HG03060 (cell line): ENCODE measurements around the gene AHCYL2.

Experiments
- ATAC-seq: cut with Tn5 transposase; IDR thresholded peaks from one replicate; pipeline ENCODE4 v1.9.1; 2021; ENCODE audit warnings: low read depth, moderate number of reproducible peaks; ENCODE audit not compliant: unreplicated experiment

AHCYL2 gene

DNA sequence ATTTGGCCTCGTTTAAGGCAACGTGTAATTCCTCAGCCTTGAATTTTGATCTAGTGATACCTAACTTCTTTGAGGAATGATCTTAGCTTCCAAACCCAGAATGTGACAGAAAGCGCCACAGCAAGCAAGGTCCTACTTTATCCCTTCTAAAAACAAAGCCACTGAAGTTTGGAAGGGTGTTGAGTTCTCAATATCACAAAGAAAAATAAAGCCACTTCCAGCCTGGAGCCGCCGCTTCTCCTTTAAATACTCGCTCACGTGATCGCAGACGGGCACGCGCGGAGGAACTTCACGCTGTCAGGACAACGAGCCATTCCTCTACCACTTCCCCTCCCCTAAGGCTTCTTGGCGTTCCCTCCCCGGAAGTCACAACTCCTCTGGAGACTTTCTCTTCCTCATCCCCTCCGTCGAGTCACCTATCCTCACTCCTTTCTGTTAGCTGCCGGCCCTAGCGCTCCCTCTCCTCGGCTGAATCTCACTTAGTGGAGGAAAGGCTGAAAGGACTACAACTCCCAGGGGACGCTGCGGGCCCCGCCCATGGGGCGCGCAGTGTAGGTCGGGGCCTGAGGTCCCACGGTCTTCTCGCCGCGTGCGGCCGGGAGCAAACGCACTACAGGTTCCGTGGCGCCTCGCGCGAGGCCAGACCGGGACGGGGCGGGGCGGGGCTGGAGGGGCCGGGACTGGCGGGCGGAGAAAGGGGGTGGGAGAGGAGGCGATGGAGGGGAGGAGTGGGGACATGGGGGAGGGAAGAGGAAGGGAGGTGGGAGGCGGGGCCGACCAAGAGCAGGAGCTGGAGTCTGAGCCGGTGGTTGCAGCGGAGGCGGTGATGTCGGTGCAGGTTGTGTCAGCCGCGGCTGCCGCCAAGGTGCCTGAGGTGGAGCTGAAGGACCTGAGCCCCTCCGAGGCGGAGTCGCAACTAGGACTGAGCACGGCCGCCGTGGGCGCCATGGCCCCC, at the start of gene AHCYL2:
Gene AHCYL2 (plus strand): TSS at position 780 of the 955 bp plus-strand sequence.
- peak; percentile 78 for ATAC-seq

DNA sequence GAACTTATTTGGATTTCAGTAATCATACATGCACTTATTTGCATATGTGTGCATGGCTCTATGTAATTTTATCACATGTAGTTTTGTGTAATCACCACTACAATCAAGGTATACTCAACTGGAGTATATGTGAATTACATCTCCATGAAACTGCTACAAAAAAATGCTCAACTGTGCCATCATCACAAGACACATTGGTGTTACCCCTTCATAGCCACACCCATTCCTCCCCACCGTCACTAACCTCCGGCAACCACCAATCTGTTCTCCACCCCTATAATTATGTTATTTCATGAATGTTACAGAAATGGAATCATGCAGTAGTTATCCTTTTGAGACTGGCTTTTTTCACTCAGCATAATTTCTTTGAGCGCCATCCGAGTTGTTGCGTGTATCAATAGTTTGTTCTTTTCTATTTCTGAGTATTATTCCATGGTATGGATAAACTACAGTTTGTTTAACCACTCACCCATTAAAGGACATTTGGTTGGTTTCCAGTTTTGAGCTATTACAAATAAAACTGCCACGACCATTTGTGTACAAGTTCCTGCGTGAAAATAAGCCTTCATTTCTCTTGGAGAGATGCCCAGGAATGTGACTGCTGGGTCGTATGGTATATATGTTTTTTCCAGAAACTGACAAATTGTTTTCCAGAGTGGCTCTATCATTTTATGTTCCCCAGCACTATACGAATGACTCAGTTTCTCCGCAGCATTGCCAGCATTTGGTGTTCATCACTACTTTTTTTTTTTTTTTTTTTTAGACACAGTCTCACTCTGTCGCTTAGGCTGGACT, 47.7 kb upstream of the AHCYL2 start:
- ATAC-seq: no peak

DNA sequence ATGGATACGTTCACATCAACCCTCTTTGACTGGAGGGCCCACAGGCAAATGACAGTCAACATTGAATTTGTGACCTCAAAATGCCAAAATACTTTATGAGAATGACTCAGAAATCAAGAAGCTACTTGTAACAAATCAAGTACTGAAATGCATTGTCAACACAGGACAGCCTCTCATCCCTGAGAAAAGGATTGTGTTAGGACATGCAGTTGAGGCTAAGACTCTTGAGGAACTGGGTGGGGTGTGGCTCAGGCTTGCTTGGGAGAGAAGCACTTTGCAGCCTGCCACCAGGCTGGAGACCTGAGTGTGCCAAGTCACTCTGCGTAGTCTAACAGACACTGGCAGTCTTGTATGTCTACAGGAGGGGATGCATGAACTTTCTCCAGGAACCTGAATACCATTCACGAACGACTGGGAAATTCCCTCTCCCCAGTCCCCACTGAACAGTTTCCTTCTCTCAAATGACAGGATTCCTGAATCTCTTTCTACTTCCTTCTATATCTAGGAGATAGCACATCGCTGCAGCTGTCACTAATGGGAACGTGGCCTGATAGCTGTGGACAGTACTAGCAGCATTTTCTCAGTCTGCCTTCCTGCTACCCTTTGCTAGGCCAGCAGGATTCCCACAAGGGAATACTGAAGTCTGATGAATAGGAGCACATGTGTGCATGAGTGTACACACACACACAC, 39.7 kb upstream of the AHCYL2 start:
- no peak for ATAC-seq

DNA sequence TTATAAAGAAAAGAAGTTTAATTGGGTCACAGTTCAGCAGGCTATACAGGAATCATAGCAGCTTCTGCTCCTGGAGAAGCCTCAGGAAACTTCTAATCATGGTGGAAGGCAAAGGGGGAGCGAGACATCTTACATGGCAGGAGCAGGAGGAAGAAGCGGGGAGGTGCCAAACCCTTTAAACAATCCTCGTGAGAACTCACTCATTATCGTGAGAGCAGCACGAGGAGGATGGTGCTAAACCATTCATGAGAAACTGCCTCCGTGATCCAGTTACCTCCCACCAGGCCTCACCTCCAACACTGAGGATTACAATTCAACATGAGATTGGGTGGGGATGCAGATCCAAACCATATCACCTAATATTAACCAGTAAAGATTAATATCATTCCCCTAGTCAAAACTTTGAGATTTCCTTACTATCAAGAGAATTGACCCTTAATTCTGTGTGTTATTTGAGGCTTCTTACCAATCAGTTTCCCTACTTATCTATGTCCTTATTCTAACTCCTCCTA, 38.0 kb upstream of the AHCYL2 start:
- no peak for ATAC-seq

DNA sequence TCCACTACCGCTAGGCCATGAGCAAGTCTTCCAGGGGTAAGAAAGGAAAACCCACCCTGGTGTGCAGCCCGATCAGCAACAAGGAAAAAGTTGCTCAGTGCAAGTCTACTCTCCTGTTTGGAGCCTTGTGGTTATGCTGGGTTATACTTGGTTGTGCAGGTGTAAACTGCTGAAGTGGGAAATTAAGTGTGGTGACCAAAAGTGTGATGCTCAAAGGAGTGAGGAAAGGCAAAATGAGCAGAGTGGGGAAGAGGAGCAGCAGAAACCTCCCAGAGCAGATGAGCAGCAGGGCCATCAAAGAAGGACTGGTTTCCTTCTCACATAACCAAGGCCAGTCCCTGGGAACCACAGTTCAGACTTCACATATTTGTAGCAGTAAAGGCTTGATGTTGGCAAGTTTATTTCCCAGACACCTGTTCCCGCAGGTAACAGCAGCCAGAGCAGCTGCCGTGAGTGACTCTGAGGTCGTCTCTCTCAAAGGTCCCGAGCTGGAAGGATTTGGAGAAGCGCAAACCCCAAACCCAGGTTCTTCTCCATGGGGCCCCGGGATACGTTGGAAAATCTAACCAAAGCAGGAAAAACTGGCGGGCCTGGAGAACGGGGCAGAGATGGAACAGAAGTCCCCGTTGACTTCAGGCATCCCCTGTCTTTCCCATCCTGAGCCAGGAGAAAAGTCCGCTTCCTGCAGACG, 37.0 kb upstream of the AHCYL2 start:
- no peak for ATAC-seq

DNA sequence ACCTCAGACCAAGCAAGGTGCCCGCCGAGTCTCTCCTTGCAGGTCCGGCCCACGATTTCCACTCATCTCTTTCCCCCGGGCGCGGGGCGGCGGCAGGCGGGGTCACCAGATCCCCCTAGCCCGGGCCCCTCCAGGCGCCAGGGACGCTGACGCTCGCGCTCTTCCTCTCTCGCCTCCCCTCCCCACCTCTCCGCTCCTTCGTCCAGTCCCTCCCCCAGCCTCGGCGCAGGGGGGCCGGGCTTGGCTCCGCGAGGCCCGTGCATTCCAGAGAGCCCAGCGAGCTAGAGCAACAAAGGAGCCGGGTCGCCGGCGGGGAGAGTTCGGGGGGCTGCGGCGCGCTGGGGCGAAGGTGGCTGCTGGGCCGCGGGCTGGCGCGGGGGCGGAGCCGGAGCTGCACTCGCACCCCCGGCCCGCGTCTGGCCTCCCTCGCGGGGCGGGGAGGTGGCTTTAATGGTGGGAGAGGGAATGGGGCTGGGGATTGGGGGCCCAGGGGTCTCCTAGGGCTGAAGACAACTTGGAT, 36.4 kb upstream of the AHCYL2 start, which contains the start of gene SMO:
Gene SMO (plus strand): TSS at position 262 of the 520 bp plus-strand sequence. CDS start 519 bp downstream, outside the sequence.
- no peak for ATAC-seq

DNA sequence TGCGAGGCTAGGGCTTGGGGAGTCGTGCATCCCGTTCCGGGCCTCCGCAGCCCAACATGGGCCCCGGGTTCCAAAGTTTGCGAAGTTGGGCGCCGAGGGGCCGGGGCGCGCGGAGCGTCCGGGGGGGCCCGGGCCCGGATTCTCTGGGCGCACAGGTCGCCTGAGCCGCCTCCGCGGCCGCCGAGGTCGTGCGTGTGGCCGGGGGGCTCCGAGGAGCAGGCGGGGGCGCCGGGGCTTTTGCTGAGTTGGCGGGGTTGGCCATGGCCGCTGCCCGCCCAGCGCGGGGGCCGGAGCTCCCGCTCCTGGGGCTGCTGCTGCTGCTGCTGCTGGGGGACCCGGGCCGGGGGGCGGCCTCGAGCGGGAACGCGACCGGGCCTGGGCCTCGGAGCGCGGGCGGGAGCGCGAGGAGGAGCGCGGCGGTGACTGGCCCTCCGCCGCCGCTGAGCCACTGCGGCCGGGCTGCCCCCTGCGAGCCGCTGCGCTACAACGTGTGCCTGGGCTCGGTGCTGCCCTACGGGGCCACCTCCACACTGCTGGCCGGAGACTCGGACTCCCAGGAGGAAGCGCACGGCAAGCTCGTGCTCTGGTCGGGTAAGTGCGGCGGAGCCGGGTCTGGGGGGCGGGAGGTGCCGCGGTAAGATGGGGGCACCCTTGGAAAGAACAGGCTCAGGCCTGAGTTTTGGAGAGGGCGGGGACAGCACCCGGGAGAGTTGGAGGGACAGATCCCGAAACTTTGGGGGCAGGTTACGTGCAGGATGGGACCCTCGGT, 35.8 kb upstream of the AHCYL2 start:
- no peak for ATAC-seq

DNA sequence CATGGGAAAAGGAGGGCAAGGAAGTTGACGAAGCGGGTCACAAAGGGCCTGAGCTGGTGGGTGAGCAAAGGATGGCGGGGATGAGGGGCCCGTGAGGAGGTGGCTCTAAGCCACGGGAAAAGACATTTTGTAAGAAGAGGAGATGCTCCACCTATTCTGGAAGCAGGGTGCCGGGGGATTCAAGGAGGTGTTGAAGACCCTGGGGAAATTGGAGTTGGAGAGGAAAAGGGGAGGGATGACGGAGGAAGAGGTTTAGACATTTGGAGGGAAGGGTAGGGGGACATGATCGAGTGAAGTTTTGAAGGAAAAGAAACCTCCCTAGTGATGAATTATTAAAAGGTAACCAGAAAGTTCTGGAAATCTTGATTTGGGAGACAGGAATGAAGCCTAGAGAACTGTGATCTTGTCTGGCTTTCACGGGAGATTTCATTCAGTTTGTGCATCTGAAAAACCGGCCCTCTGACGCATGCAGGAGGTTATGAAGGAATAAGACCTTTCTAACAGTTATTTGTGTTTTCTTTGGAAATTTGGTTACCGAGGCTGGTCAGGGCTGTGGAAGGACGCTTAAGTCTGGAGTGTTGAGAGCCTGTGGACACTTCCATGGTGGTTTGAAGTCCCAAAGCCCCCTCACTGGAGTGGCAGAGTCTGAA, 35.0 kb upstream of the AHCYL2 start:
- ATAC-seq: no peak

DNA sequence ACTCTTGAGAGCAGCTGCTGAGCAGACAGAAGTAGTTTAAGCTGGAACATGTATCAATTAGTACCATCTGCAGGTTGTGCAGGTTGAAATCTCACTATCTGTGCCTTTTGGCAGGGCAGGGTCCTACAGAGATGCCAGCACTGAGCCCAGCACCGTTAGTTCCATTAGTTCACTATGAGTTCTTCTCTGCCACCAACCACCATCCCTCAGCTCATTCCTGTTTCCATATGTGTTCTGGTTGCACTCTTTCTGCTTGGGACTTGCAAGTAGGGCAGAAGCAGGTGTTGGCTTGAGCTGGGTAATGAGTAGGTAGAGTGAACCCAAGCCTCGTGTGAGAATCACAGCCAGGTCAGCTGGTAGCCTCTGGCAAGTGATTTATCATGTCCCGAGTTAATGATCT, 33.6 kb upstream of the AHCYL2 start:
- no peak for ATAC-seq

DNA sequence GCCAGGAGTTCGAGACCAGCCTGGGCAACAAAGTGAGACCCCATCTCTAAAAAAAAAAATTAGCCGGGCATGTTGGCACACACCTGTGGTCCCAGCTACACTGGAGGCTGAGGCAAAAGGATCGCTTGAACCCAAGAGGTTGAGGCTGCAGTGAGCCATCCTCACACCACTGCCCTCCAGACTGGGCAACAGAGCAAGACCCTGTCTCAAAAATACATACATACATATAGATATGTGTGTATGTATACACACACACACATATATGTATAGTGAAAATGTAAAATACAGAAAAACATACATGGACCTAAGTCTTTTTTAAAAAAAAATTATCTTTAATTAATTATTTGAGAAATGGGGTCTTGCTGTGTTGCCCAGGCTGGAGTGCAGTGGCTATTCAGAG, 30.9 kb upstream of the AHCYL2 start:
- ATAC-seq: no peak

DNA sequence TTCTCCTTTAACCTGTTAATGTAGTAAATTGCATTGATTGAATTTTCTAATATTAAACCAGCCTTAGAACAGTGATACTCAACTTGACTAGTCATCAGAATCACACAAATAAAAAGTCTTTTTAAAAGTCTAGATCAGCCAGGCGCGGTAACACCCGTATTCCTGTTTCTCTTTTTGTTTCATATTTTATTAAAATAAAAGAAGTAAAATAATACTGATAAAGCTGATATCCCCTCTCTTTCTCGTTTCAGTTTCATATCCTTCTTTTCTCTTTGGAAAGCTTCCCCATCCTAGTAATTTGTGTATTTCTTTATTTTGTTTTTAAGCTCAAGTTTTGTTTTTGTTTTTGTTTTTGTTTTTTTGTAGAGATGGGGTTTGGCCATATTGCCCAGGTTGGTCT, 27.1 kb upstream of the AHCYL2 start:
- ATAC-seq: no peak

DNA sequence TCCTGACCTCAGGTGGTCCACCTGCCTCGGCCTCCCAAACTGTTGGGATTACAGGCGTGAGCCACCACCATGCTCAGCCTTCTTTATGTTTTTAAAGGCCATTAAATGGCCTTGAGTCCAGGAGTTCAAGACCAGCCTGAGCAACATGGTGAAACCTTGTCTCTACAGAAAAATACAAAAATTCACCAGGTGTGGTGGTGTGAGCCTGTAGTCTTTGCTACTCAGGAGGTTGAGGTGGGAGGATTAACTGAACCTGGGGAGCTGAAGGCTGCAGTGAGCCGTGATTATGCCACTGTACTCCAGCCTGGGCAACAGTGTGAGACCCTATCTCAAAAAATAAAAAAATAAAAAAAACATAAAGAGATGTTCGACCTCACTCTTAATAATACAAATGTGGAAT, 25.4 kb upstream of the AHCYL2 start:
- no peak for ATAC-seq

DNA sequence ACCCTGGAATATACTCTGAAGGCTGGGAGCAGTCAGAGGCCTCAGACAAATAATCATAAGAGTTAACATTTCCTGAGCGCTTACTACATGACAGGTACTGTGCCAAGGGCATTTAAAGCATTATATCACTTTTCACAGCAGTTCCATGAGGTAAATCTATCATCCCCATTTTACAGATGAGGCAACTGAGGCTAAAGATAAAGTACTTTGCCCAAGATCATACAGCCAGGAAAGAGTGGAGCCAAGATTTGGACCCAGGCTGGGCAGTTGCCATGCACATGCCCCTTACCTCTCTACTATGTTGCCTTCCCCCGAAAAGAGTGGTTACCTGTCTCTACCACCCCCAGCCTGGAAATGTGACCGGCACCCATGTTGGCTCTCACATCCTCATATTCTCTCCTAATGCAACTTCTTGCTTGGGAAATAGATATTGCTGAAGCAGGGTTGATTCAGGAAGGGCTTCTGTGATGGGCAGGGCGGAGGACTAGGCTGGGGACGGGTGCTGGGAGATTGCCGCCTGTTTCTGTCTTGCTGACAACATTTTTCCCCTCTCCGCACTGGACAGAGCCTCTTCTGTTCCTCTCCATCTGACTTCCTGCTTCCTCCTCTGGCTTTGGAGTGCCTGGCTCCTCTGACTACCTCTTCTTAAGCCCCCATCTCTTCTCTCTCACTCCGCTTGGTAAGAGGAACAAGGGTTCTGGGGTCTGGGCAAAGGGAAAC, 22.6 kb upstream of the AHCYL2 start:
- ATAC-seq: no peak

DNA sequence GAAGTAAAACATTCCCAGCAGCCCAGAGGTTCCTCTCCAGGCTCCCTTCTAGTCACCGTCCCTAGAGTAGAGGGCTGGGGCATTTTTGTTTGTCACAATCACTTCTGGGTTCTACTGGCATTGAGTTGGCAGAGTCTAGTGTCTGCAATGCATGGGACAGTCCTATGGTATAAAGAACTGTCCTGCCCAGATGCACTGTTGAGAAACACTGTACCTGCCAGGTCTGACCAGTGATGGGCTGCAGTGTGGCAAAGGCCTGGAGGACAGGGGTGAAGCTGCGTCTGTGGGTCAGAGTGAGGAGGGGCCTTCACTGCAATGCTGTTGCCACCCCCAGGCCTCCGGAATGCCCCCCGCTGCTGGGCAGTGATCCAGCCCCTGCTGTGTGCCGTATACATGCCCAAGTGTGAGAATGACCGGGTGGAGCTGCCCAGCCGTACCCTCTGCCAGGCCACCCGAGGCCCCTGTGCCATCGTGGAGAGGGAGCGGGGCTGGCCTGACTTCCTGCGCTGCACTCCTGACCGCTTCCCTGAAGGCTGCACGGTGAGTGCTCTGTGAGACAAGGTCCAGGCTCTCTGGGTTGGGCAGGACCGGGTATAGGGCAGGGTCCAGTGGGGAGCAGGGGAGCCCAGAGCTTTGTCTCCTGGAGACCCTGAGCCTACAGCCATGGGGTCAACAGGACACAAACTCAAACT, 21.6 kb upstream of the AHCYL2 start:
- ATAC-seq: no peak

DNA sequence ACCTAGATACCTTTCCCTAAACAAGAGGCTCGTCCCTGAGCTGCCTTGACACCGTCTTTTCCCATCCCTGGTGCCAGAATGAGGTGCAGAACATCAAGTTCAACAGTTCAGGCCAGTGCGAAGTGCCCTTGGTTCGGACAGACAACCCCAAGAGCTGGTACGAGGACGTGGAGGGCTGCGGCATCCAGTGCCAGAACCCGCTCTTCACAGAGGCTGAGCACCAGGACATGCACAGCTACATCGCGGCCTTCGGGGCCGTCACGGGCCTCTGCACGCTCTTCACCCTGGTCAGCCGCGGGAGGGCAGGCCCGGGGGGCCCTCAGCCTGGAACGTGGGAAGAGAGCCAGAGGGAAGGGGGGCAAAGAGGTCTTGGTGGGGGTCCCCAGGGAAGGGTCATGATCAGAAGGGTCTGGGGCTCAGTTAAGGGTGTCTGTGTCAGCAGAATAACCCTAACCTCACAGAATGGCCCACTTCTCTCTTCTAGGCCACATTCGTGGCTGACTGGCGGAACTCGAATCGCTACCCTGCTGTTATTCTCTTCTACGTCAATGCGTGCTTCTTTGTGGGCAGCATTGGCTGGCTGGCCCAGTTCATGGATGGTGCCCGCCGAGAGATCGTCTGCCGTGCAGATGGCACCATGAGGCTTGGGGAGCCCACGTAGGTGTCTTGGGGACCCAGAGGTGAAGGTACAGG, 19.6 kb upstream of the AHCYL2 start:
- ATAC-seq: no peak

DNA sequence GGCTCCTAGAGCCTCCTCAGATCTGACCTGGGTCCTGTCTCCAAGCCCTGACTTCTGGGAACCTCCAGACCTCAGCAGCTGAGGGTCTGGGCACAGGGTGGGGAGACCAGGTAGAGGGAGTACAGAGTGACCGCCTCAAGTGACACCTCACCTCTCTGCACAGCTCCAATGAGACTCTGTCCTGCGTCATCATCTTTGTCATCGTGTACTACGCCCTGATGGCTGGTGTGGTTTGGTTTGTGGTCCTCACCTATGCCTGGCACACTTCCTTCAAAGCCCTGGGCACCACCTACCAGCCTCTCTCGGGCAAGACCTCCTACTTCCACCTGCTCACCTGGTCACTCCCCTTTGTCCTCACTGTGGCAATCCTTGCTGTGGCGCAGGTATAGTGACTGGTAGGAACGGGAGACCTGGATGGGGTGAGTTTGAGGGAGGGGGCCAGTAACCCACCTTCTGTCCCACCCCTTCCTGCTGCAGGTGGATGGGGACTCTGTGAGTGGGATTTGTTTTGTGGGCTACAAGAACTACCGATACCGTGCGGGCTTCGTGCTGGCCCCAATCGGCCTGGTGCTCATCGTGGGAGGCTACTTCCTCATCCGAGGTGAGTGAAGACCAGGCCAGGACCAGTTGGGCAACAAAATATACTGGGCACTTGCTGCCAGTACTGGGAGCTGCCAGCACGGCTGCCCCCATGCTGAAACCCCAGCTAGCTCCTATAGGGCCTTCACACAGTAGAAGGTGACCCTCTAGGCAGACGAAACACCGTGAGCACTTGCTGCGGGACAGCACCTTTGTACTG, 18.6 kb upstream of the AHCYL2 start:
- no peak for ATAC-seq
